Stimulated activated CD4-positive, alpha-beta T cell treated with anti-CD3 and anti-CD28 coated beads, Interleukin-15, amount 100 ng/mL, for 48 hours (primary cell): Measurements from ENCODE around the gene DDI2.

ENCODE experiments used
- DNase-seq, 2 donors: peaks; one replicate each; pipeline ENCODE4 v3.0.0-alpha.2; 2020; ENCODE audit warnings: low read depth in 2 of 2

The DDI2 gene

GRCh38 chr1:15605398-15606383, 11.6 kb upstream of the DDI2 start:
- no peak for DNase-seq

- DNase-seq: no peak
Measured at GRCh38 chr1:15609631-15610030, 7.6 kb upstream of the DDI2 start.

DNA sequence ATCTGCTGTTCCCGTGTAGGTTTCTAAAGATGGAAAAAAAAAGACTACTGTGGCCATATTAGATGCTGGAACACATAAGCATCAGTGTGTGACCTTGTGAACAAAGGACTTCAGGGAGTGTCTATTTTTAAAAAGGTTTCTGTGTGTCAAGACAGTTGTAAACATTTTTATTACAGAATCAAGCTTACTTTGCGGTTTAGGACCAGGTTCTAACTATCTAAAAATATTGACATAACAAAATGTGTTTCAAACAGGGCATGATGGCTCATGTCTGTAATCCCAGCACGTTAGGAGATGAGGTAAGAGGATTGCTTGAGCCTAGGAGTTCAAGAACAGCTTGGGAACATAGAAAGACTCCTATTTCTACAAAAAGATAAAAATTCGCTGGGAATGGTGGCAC, 7.1 kb upstream of the DDI2 start:
- DNase-seq: no peak

GRCh38 chr1:15616373-15617172, 685 bp upstream of the DDI2 start:
- DNase-seq: no peak

GRCh38 chr1:15618077-15618654, 908 bp downstream of the DDI2 start:
- DNase-seq: no peak

- DNase-seq: no peak
Measured at GRCh38 chr1:15618655-15619525, 1.6 kb downstream of the DDI2 start.

DNA sequence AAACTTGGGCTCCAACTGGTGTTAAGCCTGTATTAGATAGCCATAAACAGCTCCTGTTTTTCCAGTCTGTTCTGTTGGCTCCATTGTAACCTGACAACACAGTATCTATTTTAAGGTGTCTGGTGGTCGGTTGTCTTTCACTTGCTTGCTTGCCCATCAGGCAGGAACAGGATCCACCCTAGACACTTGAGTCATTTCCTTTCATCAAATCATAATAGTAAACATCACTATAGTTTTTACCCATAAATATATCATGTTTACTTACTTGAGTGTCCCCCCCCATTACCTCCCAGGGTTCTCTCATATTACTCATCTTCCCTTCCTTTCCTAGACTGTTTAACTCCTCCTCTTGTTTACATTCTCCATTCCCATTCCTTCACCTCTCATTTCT, 2.9 kb downstream of the DDI2 start:
- no peak for DNase-seq

DNA sequence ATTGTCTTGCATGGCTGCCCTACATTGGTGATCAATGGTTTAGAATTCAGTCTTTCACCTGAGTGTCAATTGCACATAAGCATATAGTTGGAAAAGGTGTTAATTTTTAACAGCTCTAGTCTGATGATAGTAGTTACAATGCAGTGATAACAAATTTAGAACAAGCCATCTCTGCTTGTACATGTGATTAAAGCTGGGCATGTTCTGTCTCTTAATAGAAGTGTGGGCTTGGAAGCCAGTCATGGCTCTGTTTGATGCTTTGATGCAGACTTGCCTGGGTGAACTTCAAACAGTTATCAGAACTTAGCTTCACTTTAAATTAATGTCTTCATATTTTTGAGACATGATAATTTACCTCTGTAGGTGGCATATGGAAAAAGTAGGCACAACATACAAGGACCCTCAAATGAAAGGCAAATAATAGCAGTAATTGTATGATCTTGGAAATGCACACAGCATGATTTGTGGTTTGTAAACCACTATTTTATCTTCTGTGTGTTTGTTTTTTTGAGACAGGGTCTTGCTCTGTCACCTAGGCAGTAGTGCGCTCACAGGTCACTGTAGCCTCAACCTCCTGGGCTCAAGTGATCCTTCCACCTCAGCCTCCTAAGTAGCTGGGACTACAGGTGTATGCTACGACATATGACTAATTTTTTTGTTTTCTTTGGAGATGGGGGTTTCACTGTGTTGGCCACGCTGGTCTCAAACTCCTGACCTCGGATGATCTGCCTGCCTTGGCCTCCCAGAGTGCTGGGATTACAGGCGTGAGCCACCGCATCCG, 3.8 kb downstream of the DDI2 start:
- DNase-seq: no peak

GRCh38 chr1:15621975-15622374, 4.7 kb downstream of the DDI2 start:
- DNase-seq: no peak

GRCh38 chr1:15622712-15623373, 5.6 kb downstream of the DDI2 start:
- no peak for DNase-seq

GRCh38 chr1:15623435-15623834, 6.2 kb downstream of the DDI2 start:
- DNase-seq: no peak

DNA sequence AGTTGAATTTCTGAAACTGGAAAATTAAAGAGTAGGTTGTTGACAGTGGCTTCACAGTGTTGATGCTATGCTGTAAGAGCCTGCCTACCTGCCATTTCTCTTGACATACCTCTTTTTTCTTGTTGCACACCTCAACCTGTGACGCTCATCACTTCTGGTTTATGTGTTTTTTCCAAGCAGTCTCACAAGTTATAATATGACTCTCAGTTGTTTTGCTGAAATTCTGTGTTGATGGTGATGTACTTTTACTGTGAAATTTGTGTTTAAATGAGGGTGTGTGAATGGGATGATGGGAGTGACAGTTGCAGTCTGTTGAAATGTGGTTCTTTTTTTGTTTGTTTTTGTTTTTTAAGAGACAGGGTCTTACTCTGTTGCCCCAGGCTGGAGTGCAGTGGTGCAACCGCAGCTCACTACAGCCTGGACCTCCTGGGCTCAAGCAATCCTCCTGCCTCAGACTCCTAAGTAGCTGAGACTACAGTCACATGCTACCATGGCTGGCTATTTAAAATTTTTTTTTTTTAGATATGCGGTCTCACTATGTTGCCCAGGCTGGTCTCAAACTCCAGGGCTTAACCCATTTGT, 7.0 kb downstream of the DDI2 start:
- no peak for DNase-seq

GRCh38 chr1:15625056-15625917, 8.0 kb downstream of the DDI2 start:
- DNase-seq: no peak

DNA sequence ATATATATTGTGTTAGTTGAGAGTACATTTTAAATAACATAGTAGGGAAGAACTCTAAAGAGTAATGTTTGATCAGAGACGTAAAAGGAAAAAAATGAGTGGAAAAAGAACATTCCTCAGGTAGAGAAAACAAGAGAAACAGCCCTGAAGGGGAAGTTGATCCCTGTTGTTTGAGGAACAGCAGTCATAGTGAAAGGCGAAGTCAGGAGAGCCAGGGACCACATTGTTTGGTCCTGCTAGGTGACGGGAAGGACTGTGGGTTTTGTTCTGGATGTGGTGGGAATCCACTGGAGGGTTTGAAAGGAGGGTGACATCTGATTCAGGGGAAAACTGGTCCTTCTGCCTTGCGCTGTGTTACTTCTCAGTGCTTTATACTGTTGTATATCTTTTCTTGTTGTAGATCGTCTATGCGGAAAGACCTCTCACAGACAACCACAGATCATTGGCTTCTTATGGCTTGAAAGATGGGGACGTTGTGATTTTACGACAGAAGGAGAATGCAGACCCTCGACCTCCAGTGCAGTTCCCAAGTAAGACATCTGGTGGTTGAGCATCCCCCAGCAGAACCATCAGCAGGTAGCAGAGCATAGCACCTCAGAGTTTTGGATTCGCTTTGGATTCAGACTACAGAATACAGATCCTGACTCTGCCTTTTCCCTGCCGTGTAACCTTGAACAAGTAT, 9.2 kb downstream of the DDI2 start:
- DNase-seq: no peak

- no peak for DNase-seq
Measured at GRCh38 chr1:15627343-15627988, 10.2 kb downstream of the DDI2 start.

DNA sequence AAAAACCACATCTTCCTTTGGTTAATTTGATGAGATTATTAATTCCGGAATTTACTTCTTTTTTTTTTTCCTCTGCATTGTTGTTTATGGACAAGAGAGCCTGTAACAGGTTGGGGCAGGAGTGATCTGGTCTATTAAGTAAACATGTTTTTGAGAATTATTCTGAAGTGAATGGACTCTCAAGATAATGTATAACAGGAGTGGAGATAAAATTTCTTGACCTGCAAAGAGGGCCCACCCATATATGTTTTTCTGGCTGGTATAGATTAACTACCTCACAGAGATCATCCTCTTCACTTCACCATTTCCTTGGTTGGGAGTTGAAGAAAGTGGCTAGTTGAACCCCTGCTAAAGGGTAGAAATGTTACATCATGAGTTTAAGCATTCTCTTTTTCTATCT, 10.7 kb downstream of the DDI2 start:
- DNase-seq: no peak

GRCh38 chr1:15633756-15634420, 16.6 kb downstream of the DDI2 start:
- DNase-seq: no peak
